WI38 (cell line): Measurements from ENCODE around the gene SDHAF4.
"Not testable (repeated sequence)": the region's sequence is repeated elsewhere in the genome, so short reads cannot be mapped to it uniquely, and the experiment has no call there.

Experiments used
- H3K4me3 ChIP-seq: 2 replicates; pipeline ENCODE4 v1.5.1; 2011; ENCODE audit warnings: low read depth, mild to moderate bottlenecking, control low read depth, low read length
- TF ChIP-seq, protein P1 (sequence below): IDR thresholded peaks from 2 replicates; pipeline ENCODE4 v1.5.1; 2012; ENCODE audit warnings: low read depth, mild to moderate bottlenecking, control low read depth, low read length

Gene SDHAF4

DNA sequence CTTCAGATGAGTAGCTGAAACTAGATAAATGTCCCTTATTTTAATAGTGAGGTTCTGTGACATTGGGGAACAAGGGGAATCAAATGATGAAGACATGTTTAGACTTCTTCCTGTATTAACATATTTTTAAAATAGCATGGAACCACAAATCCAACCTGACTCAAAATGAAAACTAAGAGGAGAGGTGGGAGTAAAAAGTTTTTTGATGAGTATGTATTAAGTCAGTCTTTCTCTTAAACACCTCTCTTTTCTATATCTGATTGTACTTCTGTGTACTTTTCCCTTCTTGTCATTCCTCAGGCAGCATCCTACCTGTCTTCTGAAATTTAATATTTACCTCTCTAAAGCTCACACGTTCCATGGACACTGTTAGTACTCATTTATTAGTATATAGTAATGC lies 8.7 kb upstream of the SDHAF4 start:
- H3K4me3 ChIP-seq = no peak overlapping the region
- TF ChIP-seq, protein P1, sequence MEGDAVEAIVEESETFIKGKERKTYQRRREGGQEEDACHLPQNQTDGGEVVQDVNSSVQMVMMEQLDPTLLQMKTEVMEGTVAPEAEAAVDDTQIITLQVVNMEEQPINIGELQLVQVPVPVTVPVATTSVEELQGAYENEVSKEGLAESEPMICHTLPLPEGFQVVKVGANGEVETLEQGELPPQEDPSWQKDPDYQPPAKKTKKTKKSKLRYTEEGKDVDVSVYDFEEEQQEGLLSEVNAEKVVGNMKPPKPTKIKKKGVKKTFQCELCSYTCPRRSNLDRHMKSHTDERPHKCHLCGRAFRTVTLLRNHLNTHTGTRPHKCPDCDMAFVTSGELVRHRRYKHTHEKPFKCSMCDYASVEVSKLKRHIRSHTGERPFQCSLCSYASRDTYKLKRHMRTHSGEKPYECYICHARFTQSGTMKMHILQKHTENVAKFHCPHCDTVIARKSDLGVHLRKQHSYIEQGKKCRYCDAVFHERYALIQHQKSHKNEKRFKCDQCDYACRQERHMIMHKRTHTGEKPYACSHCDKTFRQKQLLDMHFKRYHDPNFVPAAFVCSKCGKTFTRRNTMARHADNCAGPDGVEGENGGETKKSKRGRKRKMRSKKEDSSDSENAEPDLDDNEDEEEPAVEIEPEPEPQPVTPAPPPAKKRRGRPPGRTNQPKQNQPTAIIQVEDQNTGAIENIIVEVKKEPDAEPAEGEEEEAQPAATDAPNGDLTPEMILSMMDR = no peak

DNA sequence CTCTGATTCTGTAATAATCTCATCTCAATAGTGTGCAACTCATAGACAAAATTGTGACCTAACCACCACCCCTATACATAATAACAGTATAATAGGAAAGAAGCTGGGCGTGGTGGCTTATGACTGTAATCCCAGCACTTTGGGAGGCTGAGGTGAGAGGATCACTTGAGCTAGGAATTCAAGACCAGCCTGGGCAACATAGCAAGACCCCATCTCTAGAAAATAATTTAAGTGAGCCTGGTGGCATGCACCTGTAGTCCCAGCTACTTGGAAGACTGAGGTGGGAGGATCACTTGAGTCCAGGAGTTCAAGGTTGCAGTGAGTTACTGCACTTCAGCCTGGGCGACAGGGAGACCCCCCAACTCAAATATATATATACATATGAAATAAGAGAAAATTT lies 4.3 kb upstream of the SDHAF4 start:
- H3K4me3 ChIP-seq = not testable (repeated sequence)

DNA sequence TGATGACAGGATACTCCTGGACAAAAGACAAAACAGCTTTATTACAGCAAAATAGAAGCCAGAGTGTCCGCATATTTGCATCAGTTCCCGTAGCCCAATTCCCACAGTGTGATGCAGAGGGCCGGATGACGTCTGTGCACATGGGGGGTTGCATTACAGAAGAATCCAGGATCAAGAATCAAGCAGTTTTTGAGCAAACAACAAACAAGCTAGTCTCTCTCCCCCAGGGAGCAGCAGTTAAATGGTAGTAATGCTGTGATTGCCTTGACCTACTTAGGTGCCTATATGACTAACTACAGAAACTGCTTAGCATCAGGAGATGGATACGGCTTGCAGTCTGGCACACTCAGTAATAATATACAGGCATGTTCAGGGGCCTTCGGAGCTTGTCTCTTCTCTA lies 3.2 kb upstream of the SDHAF4 start:
- TF ChIP-seq, protein P1 = no peak

DNA sequence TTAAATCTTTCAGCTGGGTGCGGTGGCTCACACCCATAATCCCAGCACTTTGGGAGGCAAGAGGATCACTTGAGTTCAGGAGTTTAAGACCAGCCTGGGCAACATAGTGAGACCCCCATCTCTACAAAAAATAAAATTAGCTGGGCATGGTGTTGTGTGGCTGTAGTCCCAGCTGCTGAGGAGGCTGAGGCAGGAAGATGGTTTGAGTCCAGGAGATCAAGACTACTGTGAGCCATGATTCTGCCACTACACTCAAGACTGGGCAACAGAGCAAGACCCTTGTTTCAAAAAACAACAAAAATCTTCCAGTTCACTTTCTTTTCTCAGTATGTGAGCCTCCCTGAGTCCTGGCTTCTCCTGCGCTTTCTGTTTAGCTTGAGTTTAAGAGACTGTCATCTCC lies 7.9 kb downstream of the SDHAF4 start:
- TF ChIP-seq, protein P1 = no peak
- no peak overlapping the region for H3K4me3 ChIP-seq

More for the DNA sequence above, 3.2 kb upstream of the SDHAF4 start:
- H3K4me3 ChIP-seq = no peak overlapping the region

DNA sequence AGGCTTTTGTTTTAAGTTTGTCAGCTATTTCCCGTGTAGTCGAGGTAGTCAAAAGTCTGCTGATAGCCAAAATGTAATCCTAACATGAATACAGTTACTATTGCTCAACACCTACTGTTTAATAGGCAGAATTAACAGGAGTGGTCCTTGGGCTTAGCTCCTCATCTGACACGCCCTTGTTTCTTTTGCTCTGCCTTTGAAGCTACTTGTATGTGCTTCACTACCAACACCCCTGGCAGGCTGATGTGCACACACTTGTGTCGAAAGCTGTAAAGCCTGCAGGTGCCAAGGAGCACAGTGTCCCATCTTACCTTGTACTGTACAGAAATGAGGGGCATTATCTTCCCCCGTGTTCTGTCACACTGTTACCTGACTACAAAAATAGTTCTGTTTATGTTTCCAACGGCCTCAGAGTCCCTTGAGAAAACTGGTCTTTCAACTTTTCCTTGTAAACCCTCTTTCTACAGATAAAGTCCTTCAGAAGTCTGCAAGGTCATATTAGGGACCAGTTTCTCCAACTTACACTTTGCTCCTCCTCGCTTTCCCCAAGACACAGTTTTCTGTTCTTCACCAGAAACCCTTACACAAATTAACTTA lies 9.3 kb downstream of the SDHAF4 start:
- TF ChIP-seq, protein P1 = no peak
- no peak overlapping the region for H3K4me3 ChIP-seq

DNA sequence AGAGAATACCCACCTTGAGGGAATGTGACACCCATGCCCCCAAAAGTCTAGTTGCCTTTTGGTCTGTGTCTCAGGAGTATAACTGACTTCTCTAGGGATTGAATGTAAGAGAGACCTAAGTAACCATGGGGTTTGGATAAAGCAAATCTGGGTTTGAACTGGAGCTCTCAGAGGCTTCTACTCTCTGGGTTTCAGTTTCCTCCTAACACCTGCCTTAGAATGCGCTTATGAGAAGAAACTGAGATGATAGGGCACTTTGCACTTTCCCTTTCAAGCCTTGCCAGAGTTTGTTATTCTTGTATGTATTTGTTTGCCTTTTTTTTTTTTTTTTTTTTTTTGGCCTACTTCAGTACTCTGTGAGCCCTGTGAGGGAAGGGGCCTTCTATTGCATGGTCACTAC lies 19.4 kb downstream of the SDHAF4 start:
- no peak overlapping the region for H3K4me3 ChIP-seq
- TF ChIP-seq, protein P1 = no peak

DNA sequence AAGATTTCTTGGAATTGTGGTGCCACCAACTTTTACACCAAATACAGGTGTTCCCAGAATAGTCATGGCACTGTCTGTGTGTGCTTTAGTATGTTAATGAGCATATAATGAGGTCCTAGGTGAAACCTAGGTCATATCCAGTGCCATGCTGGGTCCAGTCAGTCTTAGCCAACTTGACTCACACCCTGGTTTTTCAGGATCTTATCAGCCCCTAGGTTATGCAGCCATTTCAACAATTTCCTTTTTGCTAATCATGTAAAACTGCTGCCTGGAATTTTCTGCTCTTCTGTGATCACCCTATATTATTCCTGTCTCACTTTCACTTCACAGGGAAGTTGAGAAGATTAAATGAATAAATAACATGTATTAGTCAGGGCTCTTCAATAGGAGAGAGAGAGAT lies 23.7 kb downstream of the SDHAF4 start:
- TF ChIP-seq, protein P1 = no peak
- H3K4me3 ChIP-seq = no peak overlapping the region

DNA sequence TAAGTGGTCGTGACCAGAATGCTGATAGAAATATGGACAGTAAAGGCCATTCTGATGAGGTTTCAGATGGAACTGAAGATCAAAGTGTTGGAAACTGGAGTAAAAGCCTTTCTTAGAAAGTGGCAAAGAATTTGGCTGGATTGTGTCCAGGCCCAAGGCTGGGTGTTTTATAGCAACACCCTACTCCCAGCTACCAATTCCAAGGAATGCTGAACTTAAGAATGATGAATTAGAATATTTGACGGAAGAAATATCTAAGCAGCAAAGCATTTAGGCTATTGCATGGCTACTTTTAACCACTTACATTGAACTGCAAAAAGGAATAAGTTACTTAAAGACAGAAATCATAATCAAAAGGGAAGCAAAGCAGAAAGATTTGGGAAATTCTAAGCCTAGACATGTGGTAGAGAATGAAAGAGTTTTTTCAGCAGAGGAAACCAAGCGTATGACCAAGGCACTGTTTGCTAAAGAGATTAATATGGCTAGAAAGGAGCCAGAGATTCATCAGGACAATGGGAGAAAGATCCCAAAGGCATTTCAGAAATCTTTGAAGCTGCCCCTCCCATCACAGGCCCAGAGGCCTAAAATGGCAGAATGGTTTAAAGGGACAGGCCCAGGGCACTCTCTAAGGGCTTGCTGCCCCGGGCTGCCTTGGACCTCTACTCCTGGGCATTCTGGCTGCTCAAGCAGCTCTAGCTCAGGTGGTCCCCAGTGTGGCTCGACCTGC lies 25.8 kb downstream of the SDHAF4 start:
- no peak overlapping the region for H3K4me3 ChIP-seq
- TF ChIP-seq, protein P1 = no peak
